ENCODE data around the gene GLI1.

DNA sequence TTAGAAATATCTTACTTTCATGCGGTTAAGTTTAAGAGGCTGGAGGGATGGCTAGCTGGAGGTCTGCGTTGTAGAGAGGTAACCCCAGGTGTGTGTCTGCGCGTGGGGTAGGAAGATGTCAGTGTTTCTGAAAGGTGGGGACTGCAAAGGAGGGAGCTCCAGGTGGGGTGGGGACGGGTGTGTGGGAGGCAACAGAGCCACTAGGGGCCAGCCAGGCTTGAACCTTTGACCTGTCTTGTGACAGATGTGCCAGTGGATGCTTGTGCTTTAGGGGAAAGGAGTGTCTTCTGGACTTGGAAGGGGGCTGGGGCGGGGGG, 841 bp downstream of the GLI1 start:
- TF ChIP-seq, protein P1, sequence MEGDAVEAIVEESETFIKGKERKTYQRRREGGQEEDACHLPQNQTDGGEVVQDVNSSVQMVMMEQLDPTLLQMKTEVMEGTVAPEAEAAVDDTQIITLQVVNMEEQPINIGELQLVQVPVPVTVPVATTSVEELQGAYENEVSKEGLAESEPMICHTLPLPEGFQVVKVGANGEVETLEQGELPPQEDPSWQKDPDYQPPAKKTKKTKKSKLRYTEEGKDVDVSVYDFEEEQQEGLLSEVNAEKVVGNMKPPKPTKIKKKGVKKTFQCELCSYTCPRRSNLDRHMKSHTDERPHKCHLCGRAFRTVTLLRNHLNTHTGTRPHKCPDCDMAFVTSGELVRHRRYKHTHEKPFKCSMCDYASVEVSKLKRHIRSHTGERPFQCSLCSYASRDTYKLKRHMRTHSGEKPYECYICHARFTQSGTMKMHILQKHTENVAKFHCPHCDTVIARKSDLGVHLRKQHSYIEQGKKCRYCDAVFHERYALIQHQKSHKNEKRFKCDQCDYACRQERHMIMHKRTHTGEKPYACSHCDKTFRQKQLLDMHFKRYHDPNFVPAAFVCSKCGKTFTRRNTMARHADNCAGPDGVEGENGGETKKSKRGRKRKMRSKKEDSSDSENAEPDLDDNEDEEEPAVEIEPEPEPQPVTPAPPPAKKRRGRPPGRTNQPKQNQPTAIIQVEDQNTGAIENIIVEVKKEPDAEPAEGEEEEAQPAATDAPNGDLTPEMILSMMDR (IDR thresholded peaks at IDR 0.05; ENCODE audit: poor library complexity, severe bottlenecking) = no peak
- TF ChIP-seq POLR2AphosphoS5 (IDR thresholded peaks at IDR 0.05) = no peak
- no peak for TF ChIP-seq TAF1 (IDR thresholded peaks at IDR 0.05; ENCODE audit: low read depth)

Measured in neural cell (in vitro differentiated cells).